Keratinocyte (primary cell): ENCODE results near the gene NR1I3.

Source experiments
- CTCF ChIP-seq, 3 experiments: IDR thresholded peaks in 1 of 3; conservative IDR thresholded peaks in 1 of 3; optimal IDR thresholded peaks in 1 of 3; 2 replicates in 2 of 3; 3 replicates in 1 of 3; pipeline versions ENCODE3 to v1.5.1; 2011; ENCODE audit warnings: low read length in 3 of 3, mild to moderate bottlenecking in 3 of 3, moderate library complexity in 2 of 3, control low read depth in 1 of 3, inconsistent platforms in 1 of 3; ENCODE audit not compliant: insufficient read depth in 2 of 3; ENCODE audit errors: extremely low read depth in 1 of 3
- EZH2 ChIP-seq: IDR thresholded peaks from one replicate; pipeline ENCODE4 v1.6.1; 2012; ENCODE audit warnings: inconsistent platforms, mild to moderate bottlenecking, low read length, moderate library complexity

GRCh38 chr1:161285521-161285920 lies 47.5 kb upstream of the NR1I3 start:
- no peak for TF ChIP-seq CTCF (optimal IDR thresholded peaks at IDR 0.05 in 1 of 3, IDR thresholded peaks at IDR 0.05 in 1 of 3, conservative IDR thresholded peaks at IDR 0.05 in 1 of 3; ENCODE audit: extremely low read depth in 1 of 3, insufficient read depth in 2 of 3, low read length in 3 of 3)
- TF ChIP-seq EZH2, result no peak
